DMS79 treated with DMSO at 0.1 percent for 48 hours (cell line): ENCODE results near the gene SIRPB2.

Experiments used
- DNase-seq: peaks from one replicate; lab custom pipeline; 2025; lab: John Stamatoyannopoulos, UW

SIRPB2 gene

GRCh38 chr20:1471242-1471641 is 20.0 kb downstream of the SIRPB2 start:
- DNase-seq: no peak

GRCh38 chr20:1469925-1470571 is 21.2 kb downstream of the SIRPB2 start:
- DNase-seq: peak; percentile 41

GRCh38 chr20:1469306-1469905 is 21.8 kb downstream of the SIRPB2 start:
- DNase-seq: no peak

GRCh38 chr20:1468117-1468624 is 23.0 kb downstream of the SIRPB2 start:
- DNase-seq: no peak

- DNase-seq: no peak
Observed at GRCh38 chr20:1467355-1468116, 23.7 kb downstream of the SIRPB2 start.

- no peak for DNase-seq
Observed at GRCh38 chr20:1467082-1467354, 24.2 kb downstream of the SIRPB2 start.

GRCh38 chr20:1466211-1467081 is 24.8 kb downstream of the SIRPB2 start, which contains the start of gene NSFL1C:
NSFL1C (minus strand) TSS chr20:1466849; CDS start chr20:1466824, 25 bp downstream.
- peak; percentile 63 for DNase-seq

GRCh38 chr20:1465470-1466210 is 25.6 kb downstream of the SIRPB2 start:
- DNase-seq: no peak

- DNase-seq: no peak
Observed at GRCh38 chr20:1463971-1464570, 27.1 kb downstream of the SIRPB2 start.

- no peak for DNase-seq
Observed at GRCh38 chr20:1462834-1463233, 28.4 kb downstream of the SIRPB2 start.

GRCh38 chr20:1462001-1462400 is 29.2 kb downstream of the SIRPB2 start:
- no peak for DNase-seq

GRCh38 chr20:1460275-1460674 is 30.9 kb downstream of the SIRPB2 start:
- DNase-seq: no peak

GRCh38 chr20:1457992-1458391 is 33.2 kb downstream of the SIRPB2 start:
- DNase-seq: no peak

- no peak for DNase-seq
Observed at GRCh38 chr20:1456300-1456699, 34.9 kb downstream of the SIRPB2 start.

- no peak for DNase-seq
Observed at GRCh38 chr20:1450926-1451491, 40.2 kb downstream of the SIRPB2 start.

GRCh38 chr20:1449370-1449769 is 41.9 kb downstream of the SIRPB2 start:
- no peak for DNase-seq

- no peak for DNase-seq
Observed at GRCh38 chr20:1448081-1448620, 43.1 kb downstream of the SIRPB2 start.

GRCh38 chr20:1446536-1446935 is 44.7 kb downstream of the SIRPB2 start:
- no peak for DNase-seq

- no peak for DNase-seq
Observed at GRCh38 chr20:1443085-1443484, 48.1 kb downstream of the SIRPB2 start.

GRCh38 chr20:1442304-1442703 is 48.9 kb downstream of the SIRPB2 start:
- DNase-seq: no peak
